NB4 (cell line): ENCODE data around the gene L3MBTL4.

Experiments
- DNase-seq: peaks from one replicate; pipeline ENCODE4 v3.0.0; 2010; ENCODE audit warnings: low read depth
- H3K4me3 ChIP-seq: one replicate; pipeline ENCODE4 v1.5.1; 2011; ENCODE audit warnings: mild to moderate bottlenecking, low read depth, low read length, moderate library complexity
- MYC ChIP-seq: IDR thresholded peaks from 2 replicates; pipeline ENCODE4 v1.6.1; 2011; ENCODE audit warnings: low read depth, low read length
- POLR2A ChIP-seq: IDR thresholded peaks from 2 replicates; pipeline ENCODE4 v1.6.1; 2011; ENCODE audit warnings: mild to moderate bottlenecking; ENCODE audit not compliant: insufficient read length; ENCODE audit errors: extremely low read depth
- TF ChIP-seq, protein P1 (sequence below): IDR thresholded peaks from 2 replicates; pipeline ENCODE4 v1.6.1; 2011; ENCODE audit warnings: low read depth, low read length
- TF ChIP-seq, protein P2 (sequence below): IDR thresholded peaks from one replicate; pipeline ENCODE4 v1.5.1; 2012; ENCODE audit warnings: low read depth, low read length

L3MBTL4 gene

DNA sequence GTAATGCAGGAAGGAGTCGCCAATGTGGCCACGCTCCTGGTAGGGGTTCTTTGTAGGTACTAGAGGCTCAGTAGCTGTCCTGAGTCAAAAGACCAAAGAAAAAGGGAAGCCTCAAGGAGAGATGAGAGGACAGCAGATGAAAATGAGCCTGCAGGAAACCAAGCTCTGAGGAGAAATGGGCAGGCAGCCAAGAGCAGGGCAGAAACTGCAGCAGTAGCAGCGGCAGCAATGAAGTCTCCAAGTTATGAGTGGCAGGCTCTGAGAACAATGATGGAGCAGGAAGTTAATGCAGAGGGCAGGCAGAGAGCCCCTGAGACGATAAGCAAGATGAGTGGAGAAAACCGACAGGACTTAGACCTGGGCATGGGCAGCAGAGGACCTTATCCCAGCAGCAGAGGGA is 471.2 kb downstream of the L3MBTL4 start:
- no peak overlapping the region for H3K4me3 ChIP-seq
- DNase-seq: no peak
- no peak for TF ChIP-seq POLR2A
- TF ChIP-seq, protein P1, sequence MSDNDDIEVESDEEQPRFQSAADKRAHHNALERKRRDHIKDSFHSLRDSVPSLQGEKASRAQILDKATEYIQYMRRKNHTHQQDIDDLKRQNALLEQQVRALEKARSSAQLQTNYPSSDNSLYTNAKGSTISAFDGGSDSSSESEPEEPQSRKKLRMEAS: no peak
- TF ChIP-seq MYC: no peak
- TF ChIP-seq, protein P2, sequence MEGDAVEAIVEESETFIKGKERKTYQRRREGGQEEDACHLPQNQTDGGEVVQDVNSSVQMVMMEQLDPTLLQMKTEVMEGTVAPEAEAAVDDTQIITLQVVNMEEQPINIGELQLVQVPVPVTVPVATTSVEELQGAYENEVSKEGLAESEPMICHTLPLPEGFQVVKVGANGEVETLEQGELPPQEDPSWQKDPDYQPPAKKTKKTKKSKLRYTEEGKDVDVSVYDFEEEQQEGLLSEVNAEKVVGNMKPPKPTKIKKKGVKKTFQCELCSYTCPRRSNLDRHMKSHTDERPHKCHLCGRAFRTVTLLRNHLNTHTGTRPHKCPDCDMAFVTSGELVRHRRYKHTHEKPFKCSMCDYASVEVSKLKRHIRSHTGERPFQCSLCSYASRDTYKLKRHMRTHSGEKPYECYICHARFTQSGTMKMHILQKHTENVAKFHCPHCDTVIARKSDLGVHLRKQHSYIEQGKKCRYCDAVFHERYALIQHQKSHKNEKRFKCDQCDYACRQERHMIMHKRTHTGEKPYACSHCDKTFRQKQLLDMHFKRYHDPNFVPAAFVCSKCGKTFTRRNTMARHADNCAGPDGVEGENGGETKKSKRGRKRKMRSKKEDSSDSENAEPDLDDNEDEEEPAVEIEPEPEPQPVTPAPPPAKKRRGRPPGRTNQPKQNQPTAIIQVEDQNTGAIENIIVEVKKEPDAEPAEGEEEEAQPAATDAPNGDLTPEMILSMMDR: no peak

DNA sequence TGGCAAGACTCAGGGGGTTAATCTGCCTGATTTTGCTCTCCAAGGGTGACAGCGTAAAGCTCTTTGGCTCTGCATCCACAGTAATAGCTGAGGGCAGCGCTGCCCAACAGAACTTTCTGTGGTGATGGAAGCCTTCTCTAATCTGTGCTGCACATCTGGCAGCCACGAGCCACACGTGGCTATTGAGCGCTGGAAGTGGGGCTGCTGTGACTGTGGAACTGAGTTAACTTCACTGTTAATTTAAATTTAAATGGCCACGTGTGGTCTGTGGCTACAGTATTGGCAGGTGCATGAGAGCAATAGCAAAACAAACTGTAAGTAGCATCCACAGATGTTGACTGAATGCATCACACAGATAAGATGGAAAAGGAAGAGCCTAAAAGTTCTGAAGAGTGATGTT is 472.1 kb downstream of the L3MBTL4 start:
- TF ChIP-seq, protein P2: no peak
- TF ChIP-seq POLR2A (no peak), MYC (no peak)
- TF ChIP-seq, protein P1: no peak
- DNase-seq: no peak
- no peak overlapping the region for H3K4me3 ChIP-seq

DNA sequence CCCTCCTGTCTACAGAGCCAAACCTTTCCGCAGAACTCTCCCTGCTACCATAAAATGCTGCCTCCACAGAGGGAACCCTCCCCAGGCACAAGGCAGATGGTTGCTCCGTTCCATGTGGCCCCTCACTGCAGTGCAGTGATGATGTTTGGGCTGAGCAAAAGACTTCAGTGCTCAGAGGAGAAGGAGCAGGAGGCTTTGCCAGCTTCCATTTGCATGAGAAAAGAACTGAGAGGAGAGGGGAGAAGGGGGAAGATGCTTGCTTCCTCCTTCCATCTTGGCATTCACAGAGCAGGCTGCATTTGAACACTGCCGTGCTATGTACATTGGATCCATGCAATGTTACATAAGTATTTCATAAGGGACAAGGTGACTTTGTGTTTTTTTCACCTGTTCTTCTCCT is 472.8 kb downstream of the L3MBTL4 start:
- TF ChIP-seq MYC: no peak
- TF ChIP-seq, protein P2: no peak
- no peak for TF ChIP-seq POLR2A
- TF ChIP-seq, protein P1: no peak
- H3K4me3 ChIP-seq: no peak overlapping the region
- no peak for DNase-seq

DNA sequence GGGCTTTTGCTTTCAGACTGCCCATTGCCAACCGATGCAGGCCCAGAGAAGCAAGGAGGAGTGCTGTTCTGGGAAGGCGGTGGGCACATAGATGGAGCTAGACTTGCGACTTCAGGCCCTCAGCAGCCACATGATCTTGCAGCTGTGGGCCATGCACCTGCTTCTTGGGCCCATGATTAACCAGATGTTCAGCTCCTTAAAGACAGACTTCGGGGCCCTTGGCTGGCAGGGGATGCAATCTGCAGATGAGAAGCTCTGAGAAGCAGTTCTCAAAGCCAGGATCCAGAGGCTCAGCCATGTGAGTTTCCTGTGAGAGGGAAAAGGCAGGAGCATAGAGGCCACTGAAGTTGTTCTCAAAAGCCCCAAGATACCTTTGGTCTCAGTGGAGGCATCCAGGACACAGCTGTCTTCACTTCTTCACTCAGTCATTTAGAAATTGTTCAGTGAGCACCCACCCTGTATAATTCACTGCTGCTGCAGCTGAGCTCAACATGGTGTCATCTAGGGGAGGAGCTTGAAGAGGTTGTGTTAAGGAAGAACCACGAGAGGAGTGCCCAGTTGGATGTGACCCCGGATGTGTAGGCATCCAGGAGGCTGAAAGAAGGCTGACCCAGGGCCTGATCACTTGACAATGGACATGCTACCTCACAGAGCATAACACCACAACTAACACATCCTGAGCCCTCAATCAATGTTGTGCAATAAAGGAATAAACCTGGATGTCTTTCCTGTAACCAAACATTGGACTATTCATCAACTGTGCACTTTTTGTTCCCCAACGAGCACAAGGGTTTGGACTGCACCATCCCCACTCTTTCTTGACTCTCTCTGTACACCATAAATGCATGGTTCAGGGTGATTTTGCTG is 474.7 kb downstream of the L3MBTL4 start:
- no peak for TF ChIP-seq MYC
- TF ChIP-seq, protein P2: no peak
- TF ChIP-seq, protein P1: no peak
- TF ChIP-seq POLR2A: no peak
- no peak for DNase-seq
- no peak overlapping the region for H3K4me3 ChIP-seq

DNA sequence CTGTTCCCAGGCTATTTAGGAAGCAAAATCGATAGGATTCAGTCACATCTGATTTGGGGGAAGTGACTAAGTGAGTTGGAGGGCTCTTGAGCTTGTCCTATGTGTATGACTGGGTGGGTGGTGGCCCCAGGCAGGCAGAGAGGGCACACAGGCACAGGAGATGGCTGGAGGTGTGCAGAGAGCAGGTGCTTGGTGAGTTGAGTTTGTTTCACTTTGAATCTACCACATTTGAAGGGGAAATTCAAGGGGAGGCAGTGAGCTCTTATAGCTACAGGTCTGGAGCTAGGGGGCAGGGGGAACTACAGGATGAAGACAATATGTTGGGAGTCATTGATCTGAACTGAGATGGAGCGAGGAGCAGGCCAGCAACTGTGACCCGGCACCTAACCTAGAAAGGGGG is 476.9 kb downstream of the L3MBTL4 start:
- no peak overlapping the region for H3K4me3 ChIP-seq
- DNase-seq: no peak
- TF ChIP-seq POLR2A (no peak), MYC (no peak)
- TF ChIP-seq, protein P2: no peak
- TF ChIP-seq, protein P1: no peak
